Lower leg skin (tissue), 3 donors: ENCODE measurements around the gene NIF3L1.

ENCODE experiments used
- CTCF ChIP-seq, 3 donors: fragments of 450-650 bp; IDR thresholded peaks; one replicate each; pipeline ENCODE4 v1.5.1; 2016; ENCODE audit warnings: antibody characterized with exemption in 3 of 3, mild to moderate bottlenecking in 3 of 3, moderate library complexity in 2 of 3
- POLR2A ChIP-seq, 2 donors: fragments of 450-650 bp; IDR thresholded peaks; one replicate each; pipeline ENCODE4 v1.6.1; 2016 to 2017; ENCODE audit warnings: antibody characterized with exemption in 2 of 2, mild to moderate bottlenecking in 1 of 2, moderate library complexity in 1 of 2

DNA sequence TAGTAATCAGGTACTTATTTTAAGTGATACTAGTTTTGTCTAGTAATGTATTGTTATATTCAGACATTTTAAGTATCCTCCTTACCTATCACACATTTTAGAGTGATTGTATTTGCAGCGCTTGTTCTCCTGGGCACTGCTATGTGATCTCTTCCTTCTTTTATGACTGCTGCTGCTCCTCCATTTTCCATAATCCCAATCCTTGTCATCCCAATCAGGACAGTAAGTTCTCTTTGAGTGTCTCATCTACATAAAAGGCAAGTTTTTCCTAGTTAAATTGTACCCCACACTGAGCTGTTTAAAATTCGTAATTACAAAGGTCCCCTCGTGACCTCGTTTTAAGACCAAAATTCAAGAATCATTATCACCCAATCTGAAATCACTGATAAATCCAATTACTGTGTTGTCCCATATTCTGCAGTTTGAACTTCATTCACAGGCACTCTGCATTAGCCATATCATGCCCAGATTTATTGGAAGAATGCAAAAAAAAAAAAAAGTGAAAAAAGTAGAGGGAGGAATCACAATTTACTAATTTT lies 27.5 kb upstream of the NIF3L1 start:
- TF ChIP-seq CTCF (IDR thresholded peaks at IDR 0.05) (no peak), POLR2A (IDR thresholded peaks at IDR 0.05) (no peak)
